ENCODE data around the gene CEMP1.

The CEMP1 gene

GRCh38 chr16:2526135-2526534 is 5.1 kb downstream of the CEMP1 start:
- DNase-seq: no peak

GRCh38 chr16:2524339-2524938 is 6.8 kb downstream of the CEMP1 start:
- no peak for DNase-seq
- intact Hi-C loops (cut with DNase I): loop anchor here (10.0 kb wide), 1 partner anchor 140 kb away; no protein-coding TSS in a partner anchor

More at GRCh38 chr16:2526135-2526534, 5.1 kb downstream of the CEMP1 start:
- intact Hi-C loops (cut with DNase I): loop anchor here (10.0 kb wide), 1 partner anchor 139 kb away; no protein-coding TSS in a partner anchor

- intact Hi-C loops (cut with DNase I): loop anchor here (10.0 kb wide), 1 partner anchor 141 kb away; no protein-coding TSS in a partner anchor
- DNase-seq: no peak
Measured at GRCh38 chr16:2523801-2524231, 7.4 kb downstream of the CEMP1 start.

GRCh38 chr16:2520784-2521531 is 10.2 kb downstream of the CEMP1 start:
- DNase-seq: peak in 1 of 42 donors; percentile 41
- intact Hi-C loops (cut with DNase I): loop anchor here (10.0 kb wide), 1 partner anchor 144 kb away; no protein-coding TSS in a partner anchor

GRCh38 chr16:2520097-2520783 is 11.0 kb downstream of the CEMP1 start, which contains the start of gene AMDHD2:
Gene AMDHD2 (plus strand): TSS chr16:2520371. CDS start chr16:2520459, 88 bp downstream.
- DNase-seq: peak; percentile 67 to 96 (median 89)
- intact Hi-C loops (cut with DNase I): loop anchor here (10.0 kb wide), 1 partner anchor 145 kb away; no protein-coding TSS in a partner anchor

GRCh38 chr16:2519711-2520080 is 11.5 kb downstream of the CEMP1 start:
- DNase-seq: peak in 1 of 42 donors; percentile 43
- intact Hi-C loops (cut with DNase I): loop anchor here (10.0 kb wide), 1 partner anchor 145 kb away; no protein-coding TSS in a partner anchor

- intact Hi-C loops (cut with DNase I): no loop called here
- DNase-seq: no peak
Measured at GRCh38 chr16:2518823-2519710, 12.1 kb downstream of the CEMP1 start.

- intact Hi-C loops (cut with DNase I): no loop called here
- DNase-seq: no peak
Measured at GRCh38 chr16:2517954-2518605, 13.1 kb downstream of the CEMP1 start.

GRCh38 chr16:2516391-2517240 is 14.6 kb downstream of the CEMP1 start:
- peak in 3 of 42 donors; percentile 40 to 53 (median 42) for DNase-seq
- intact Hi-C loops (cut with DNase I): no loop called here

- intact Hi-C loops (cut with DNase I): no loop called here
- no peak for DNase-seq
Measured at GRCh38 chr16:2515180-2515851, 15.9 kb downstream of the CEMP1 start.

- DNase-seq: no peak
- intact Hi-C loops (cut with DNase I): no loop called here
Measured at GRCh38 chr16:2514333-2515179, 16.7 kb downstream of the CEMP1 start.

GRCh38 chr16:2513405-2514332 is 17.5 kb downstream of the CEMP1 start, which contains the start of gene ATP6V0C:
Gene ATP6V0C (plus strand): TSS chr16:2513952. CDS start chr16:2514104, 152 bp downstream.
- intact Hi-C loops (cut with DNase I): no loop called here
- DNase-seq: peak; percentile 86 to 96 (median 93)

GRCh38 chr16:2512735-2513404 is 18.3 kb downstream of the CEMP1 start:
- intact Hi-C loops (cut with DNase I): no loop called here
- DNase-seq: peak in 1 of 42 donors; percentile 45

Data from head of caudate nucleus (tissue), 42 donors.